Measurements from ENCODE around the gene SYNPO.

The SYNPO gene

GRCh38 chr5:150638488-150639376 lies 1.7 kb upstream of the SYNPO start:
- no peak overlapping the region for H3K9ac ChIP-seq
- no peaks in the 10 kb centered on the region for H3K79me2 ChIP-seq (ENCODE audit: insufficient read depth, low read depth)
- no peak overlapping the region for H3K4me3 ChIP-seq (IDR thresholded peaks at IDR 0.05; ENCODE audit: insufficient read depth, low read depth, low read length)
- no peak overlapping the region for H2AFZ ChIP-seq (ENCODE audit: low read depth)
- no peaks in the 10 kb centered on the region for H3K27me3 ChIP-seq (ENCODE audit: insufficient read depth, low read depth)
- TF ChIP-seq CTCF (conservative IDR thresholded peaks at IDR 0.05; ENCODE audit: low read depth, low read length), result no peak
- H3K36me3 ChIP-seq (ENCODE audit: insufficient read depth), result no peaks in the 10 kb centered on the region
- H4K20me1 ChIP-seq (ENCODE audit: insufficient read depth), result no peaks in the 10 kb centered on the region
- no peaks in the 10 kb centered on the region for H3K4me1 ChIP-seq (ENCODE audit: low read depth, poor library complexity, severe bottlenecking)
- H3K27ac ChIP-seq, result no peak overlapping the region
- no peak overlapping the region for H3K4me2 ChIP-seq

GRCh38 chr5:150639377-150639692 lies 1.1 kb upstream of the SYNPO start:
- Histone ChIP-seq H4K20me1 (ENCODE audit: insufficient read depth) (no peaks in the 10 kb centered on the region), H3K79me2 (ENCODE audit: insufficient read depth, low read depth) (no peaks in the 10 kb centered on the region), H3K4me3 (IDR thresholded peaks at IDR 0.05; ENCODE audit: insufficient read depth, low read depth, low read length) (no peak overlapping the region), H3K27me3 (ENCODE audit: insufficient read depth, low read depth) (no peaks in the 10 kb centered on the region), H3K9ac (no peak overlapping the region), H3K36me3 (ENCODE audit: insufficient read depth) (no peaks in the 10 kb centered on the region), H3K27ac (no peak overlapping the region), H3K4me1 (ENCODE audit: low read depth, poor library complexity, severe bottlenecking) (no peaks in the 10 kb centered on the region), H2AFZ (ENCODE audit: low read depth) (no peak overlapping the region), H3K4me2 (no peak overlapping the region)
- no peak for TF ChIP-seq CTCF (conservative IDR thresholded peaks at IDR 0.05; ENCODE audit: low read depth, low read length)

DNA sequence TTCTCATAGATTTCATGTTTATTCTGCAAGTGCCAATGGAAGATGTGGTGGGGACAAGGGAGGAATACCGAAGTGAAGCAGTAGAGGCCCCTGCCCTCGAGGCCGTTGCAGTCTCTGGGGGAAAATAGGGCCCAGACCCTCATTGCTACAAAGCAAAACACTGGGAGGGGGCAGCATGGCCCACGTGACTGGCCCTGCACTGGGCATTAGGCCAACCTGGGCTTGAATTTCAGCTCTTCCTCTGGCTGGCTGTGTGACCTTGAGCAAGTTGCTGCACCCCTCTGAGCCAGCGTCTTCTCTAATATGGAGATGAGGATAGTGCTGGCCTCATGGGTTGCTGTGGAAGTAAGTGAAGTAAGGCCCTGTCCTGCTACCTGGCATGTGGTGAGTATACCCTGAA lies 709 bp upstream of the SYNPO start:
- no peak for TF ChIP-seq CTCF (conservative IDR thresholded peaks at IDR 0.05; ENCODE audit: low read depth, low read length)
- Histone ChIP-seq H3K4me3 (IDR thresholded peaks at IDR 0.05; ENCODE audit: insufficient read depth, low read depth, low read length) (no peak overlapping the region), H3K27ac (no peak overlapping the region), H3K36me3 (ENCODE audit: insufficient read depth) (no peaks in the 10 kb centered on the region), H3K79me2 (ENCODE audit: insufficient read depth, low read depth) (no peaks in the 10 kb centered on the region), H4K20me1 (ENCODE audit: insufficient read depth) (no peaks in the 10 kb centered on the region), H3K27me3 (ENCODE audit: insufficient read depth, low read depth) (no peaks in the 10 kb centered on the region), H3K9ac (no peak overlapping the region), H3K4me1 (ENCODE audit: low read depth, poor library complexity, severe bottlenecking) (no peaks in the 10 kb centered on the region), H2AFZ (ENCODE audit: low read depth) (no peak overlapping the region), H3K4me2 (no peak overlapping the region)

GRCh38 chr5:150641006-150641570 lies 628 bp downstream of the SYNPO start:
- TF ChIP-seq CTCF (conservative IDR thresholded peaks at IDR 0.05; ENCODE audit: low read depth, low read length), result no peak
- Histone ChIP-seq H4K20me1 (ENCODE audit: insufficient read depth) (no peaks in the 10 kb centered on the region), H3K36me3 (ENCODE audit: insufficient read depth) (no peaks in the 10 kb centered on the region), H3K4me3 (IDR thresholded peaks at IDR 0.05; ENCODE audit: insufficient read depth, low read depth, low read length) (no peak overlapping the region), H3K4me1 (ENCODE audit: low read depth, poor library complexity, severe bottlenecking) (no peaks in the 10 kb centered on the region), H3K27me3 (ENCODE audit: insufficient read depth, low read depth) (no peaks in the 10 kb centered on the region), H3K9ac (no peak overlapping the region), H3K27ac (no peak overlapping the region), H3K4me2 (no peak overlapping the region), H2AFZ (ENCODE audit: low read depth) (no peak overlapping the region), H3K79me2 (ENCODE audit: insufficient read depth, low read depth) (no peaks in the 10 kb centered on the region)

Measured in KMS-11 (cell line).